ENCODE measurements around the gene PBX4. TPM values are rescaled to one million over a fixed set of nuclear protein-coding genes. Genes with fewer than 3 reads are reported as not detected.
A peak's percentile ranks its signal among the peaks of the same experiment; 100 is the strongest.

Gene PBX4
- total RNA-seq, 1 donor from 2014 or later: 21.8 TPM

DNA sequence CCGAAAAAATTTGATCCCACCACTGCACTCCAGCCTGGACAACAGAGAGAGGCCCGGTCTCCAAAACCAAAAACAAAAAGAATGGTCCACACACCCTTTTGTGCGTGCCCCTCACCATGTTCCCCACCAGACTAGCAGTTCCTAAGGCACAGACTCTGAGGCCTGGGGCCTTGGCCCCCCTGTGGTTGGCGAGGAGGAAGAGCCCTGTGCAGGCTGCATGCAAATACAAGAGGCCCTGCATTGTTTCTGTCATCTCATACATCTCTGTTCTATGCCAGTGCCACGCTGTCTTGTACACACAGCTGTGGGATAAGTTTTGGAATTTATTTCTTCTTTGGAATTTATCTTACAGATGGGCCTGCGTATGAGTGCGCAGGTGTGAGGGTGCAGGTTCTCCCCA, 94.4 kb downstream of the PBX4 start:
- Mint-ChIP-seq H3K4me3 (peak overlapping the region; percentile 41), H3K27me3 (no peaks in the 10 kb centered on the region), H3K9me3 (no peaks in the 10 kb centered on the region), H3K36me3 (ENCODE audit: low read depth) (peaks cover 48% of the 10 kb centered on the region), H3K27ac (peak overlapping the region; percentile 35), H3K4me1 (peaks cover 49% of the 10 kb centered on the region)
- intact Hi-C loops (cut with micrococcal nuclease): no loop called here
- POLR2A ChIA-PET: no interaction called here
- CTCF ChIA-PET: no interaction called here
- DNase-seq: no peak
- peak; percentile 51 for ATAC-seq (ENCODE audit: low read depth)
- TF ChIP-seq, protein P1, sequence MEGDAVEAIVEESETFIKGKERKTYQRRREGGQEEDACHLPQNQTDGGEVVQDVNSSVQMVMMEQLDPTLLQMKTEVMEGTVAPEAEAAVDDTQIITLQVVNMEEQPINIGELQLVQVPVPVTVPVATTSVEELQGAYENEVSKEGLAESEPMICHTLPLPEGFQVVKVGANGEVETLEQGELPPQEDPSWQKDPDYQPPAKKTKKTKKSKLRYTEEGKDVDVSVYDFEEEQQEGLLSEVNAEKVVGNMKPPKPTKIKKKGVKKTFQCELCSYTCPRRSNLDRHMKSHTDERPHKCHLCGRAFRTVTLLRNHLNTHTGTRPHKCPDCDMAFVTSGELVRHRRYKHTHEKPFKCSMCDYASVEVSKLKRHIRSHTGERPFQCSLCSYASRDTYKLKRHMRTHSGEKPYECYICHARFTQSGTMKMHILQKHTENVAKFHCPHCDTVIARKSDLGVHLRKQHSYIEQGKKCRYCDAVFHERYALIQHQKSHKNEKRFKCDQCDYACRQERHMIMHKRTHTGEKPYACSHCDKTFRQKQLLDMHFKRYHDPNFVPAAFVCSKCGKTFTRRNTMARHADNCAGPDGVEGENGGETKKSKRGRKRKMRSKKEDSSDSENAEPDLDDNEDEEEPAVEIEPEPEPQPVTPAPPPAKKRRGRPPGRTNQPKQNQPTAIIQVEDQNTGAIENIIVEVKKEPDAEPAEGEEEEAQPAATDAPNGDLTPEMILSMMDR (IDR thresholded peaks at IDR 0.05): no peak

DNA sequence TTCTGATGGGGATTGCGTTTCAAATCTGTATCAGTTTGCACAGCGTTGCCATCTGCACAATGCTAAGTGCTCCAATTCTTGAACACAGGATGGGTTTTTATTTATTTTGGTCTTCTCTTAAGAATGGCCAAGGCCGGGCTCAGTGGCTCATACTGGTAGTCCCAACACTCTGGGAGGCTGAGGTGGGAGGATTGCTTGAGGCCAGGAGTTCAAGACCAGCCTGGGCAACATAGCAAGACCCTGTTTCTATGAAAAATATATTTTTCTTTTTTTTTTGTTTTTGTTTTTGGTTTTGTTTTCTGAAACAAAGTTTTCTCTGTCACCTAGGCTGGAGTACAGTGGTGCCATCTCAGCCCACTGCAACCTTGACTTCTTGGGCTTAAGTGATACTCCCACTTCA, 95.3 kb downstream of the PBX4 start:
- CTCF ChIA-PET: no interaction called here
- no peak for DNase-seq
- no peak for ATAC-seq (ENCODE audit: low read depth)
- peaks cover 45% of the 10 kb centered on the region for H3K36me3 Mint-ChIP-seq (ENCODE audit: low read depth)
- TF ChIP-seq, protein P1 (IDR thresholded peaks at IDR 0.05): no peak
- no peak overlapping the region for H3K4me3 Mint-ChIP-seq
- H3K27ac Mint-ChIP-seq: no peak overlapping the region
- intact Hi-C loops (cut with micrococcal nuclease): no loop called here
- peaks cover 49% of the 10 kb centered on the region for H3K4me1 Mint-ChIP-seq
- no peaks in the 10 kb centered on the region for H3K9me3 Mint-ChIP-seq
- POLR2A ChIA-PET: no interaction called here
- no peaks in the 10 kb centered on the region for H3K27me3 Mint-ChIP-seq

DNA sequence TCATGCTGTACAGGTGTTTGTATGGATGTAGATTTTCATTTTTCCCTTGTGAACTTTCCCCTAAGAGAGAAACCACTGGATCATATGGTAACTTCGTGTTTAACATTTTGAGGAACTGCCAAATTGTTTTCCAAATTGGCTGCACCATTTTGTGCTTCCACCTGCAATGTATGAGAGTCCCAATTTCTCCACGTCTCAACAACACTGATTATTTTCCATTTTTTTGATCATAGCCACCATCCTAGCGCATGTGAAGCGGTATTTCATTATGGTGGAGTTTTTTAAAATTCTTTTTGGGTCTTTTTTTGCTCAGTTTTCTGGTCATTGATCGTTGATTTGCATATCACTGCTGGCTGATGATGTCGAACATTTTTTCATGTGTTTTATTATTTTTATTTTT, 97.5 kb downstream of the PBX4 start:
- ChIA-PET CTCF (no interaction called here), POLR2A (interaction anchor here (1.1 kb wide), 1 partner anchor 7 kb away, joined by 5 read pairs; no protein-coding TSS in a partner anchor)
- TF ChIP-seq, protein P1 (IDR thresholded peaks at IDR 0.05): no peak
- Mint-ChIP-seq H3K4me1 (peaks cover 53% of the 10 kb centered on the region), H3K9me3 (no peaks in the 10 kb centered on the region), H3K4me3 (no peak overlapping the region), H3K27ac (peak overlapping the region; percentile 37), H3K36me3 (ENCODE audit: low read depth) (peaks cover 34% of the 10 kb centered on the region), H3K27me3 (no peaks in the 10 kb centered on the region)
- intact Hi-C loops (cut with micrococcal nuclease): no loop called here
- no peak for ATAC-seq (ENCODE audit: low read depth)
- no peak for DNase-seq

DNA sequence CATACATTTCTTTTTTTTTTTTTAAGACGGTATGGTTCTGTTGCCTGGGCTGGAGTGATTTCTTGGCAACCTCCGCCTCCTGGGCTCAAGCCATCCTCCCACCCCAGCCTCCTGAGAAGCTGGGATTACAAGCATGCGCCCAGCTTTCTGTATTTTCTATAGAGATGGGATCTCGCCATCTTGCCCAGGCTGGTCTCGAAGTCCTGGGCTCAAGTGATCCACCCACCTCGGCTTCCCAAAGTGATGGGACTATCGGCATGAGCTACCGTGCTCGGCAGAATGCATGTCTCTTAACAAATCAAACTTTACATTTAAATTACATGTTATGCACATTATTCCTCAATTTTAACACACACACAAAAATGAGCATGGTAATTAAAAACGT, 101.3 kb downstream of the PBX4 start:
- CTCF ChIA-PET: no interaction called here
- DNase-seq: no peak
- peaks cover 40% of the 10 kb centered on the region for H3K4me1 Mint-ChIP-seq
- intact Hi-C loops (cut with micrococcal nuclease): loop anchor here (5.0 kb wide), 2 partner anchors 215 to 1505 kb away; partner anchors contain the start of genes ZNF14 and ZNF430
- H3K36me3 Mint-ChIP-seq (ENCODE audit: low read depth): peaks cover 28% of the 10 kb centered on the region
- no peaks in the 10 kb centered on the region for H3K27me3 Mint-ChIP-seq
- H3K9me3 Mint-ChIP-seq: no peaks in the 10 kb centered on the region
- H3K27ac Mint-ChIP-seq: no peak overlapping the region
- ATAC-seq (ENCODE audit: low read depth): no peak
- H3K4me3 Mint-ChIP-seq: peak overlapping the region; percentile 95
- POLR2A ChIA-PET: interaction anchor here (0.6 to 2.0 kb wide), 5 partner anchors 75 to 186 kb away, joined by 3 to 6 read pairs (median 6); partner anchors contain the start of genes ATP13A1 and ZNF101
- TF ChIP-seq, protein P1 (IDR thresholded peaks at IDR 0.05): no peak

DNA sequence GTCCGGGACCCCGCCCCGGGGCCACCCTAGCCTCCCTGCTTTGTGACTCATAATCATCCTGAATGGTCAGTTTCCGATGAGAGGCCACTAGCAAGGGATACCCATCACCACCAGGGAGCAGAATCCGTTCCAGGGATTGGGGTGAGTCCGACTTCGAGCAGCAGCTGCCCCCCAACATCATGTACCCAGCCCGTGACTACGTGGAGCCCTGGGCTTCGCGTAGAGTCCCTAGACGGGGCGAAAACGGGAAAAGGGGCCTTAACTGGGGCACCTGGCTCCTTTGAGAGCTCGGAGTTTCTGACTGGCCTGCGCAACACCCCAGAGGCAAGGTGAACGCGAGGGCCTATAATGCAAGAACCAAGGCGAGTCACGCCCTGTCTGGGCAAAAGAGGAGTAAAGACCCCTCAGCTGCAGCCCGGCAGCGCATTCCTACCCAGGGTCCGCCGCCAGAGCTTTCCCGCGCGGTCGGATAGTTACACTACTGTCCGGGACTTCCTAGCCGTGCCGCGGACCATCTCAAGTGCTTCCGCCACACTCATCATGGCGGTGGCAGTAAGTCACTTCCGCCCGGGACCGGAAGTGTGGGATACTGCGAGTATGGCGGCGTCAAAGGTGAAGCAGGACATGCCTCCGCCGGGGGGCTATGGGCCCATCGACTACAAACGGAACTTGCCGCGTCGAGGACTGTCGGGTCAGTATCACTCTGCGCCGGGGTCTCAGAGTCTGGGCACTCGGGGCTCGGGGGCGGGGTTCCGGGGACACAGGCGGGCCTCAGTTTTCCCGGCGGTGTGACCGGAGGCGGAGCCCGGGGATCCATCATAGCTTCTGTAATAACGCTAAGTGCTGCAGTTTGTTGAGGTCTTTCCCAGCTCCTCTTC, 102.6 kb downstream of the PBX4 start, which contains the start of gene NDUFA13:
NDUFA13 (plus strand) TSS at position 584 of the 878 bp plus-strand sequence; CDS start at position 598, 14 bp downstream.
- H3K4me1 Mint-ChIP-seq: peaks cover 37% of the 10 kb centered on the region
- ATAC-seq (ENCODE audit: low read depth) (peak; percentile 90), DNase-seq (peak; percentile 97)
- peak within 1 kb of the TSS; percentile 93 for H3K27ac Mint-ChIP-seq
- ChIA-PET POLR2A (interaction anchor here (0.5 to 2.1 kb wide), 28 partner anchors 9 to 1990 kb away, joined by 3 to 12 read pairs (median 4); partner anchors contain the start of genes ATP13A1, BORCS8, GATAD2A and NR2C2AP), CTCF (interaction anchor here (1.0 to 1.5 kb wide), 2 partner anchors 17 to 110 kb away, joined by 4 to 5 read pairs; partner anchors contain the start of gene GATAD2A)
- no peaks in the 10 kb centered on the region for H3K27me3 Mint-ChIP-seq
- H3K9me3 Mint-ChIP-seq: no peaks in the 10 kb centered on the region
- peak within 1 kb of the TSS; percentile 95 for H3K4me3 Mint-ChIP-seq
- H3K36me3 Mint-ChIP-seq (ENCODE audit: low read depth): peaks cover 23% of the 10 kb centered on the region
- intact Hi-C loops (cut with micrococcal nuclease): loop anchor here (1.0 to 5.0 kb wide), 8 partner anchors 102 to 1506 kb away; partner anchors contain the start of genes BORCS8, GMIP, MAU2 and PBX4
- TF ChIP-seq, protein P1 (IDR thresholded peaks at IDR 0.05): no peak
